ENCODE measurements around the gene KIF21B. TPM values are rescaled to one million over a fixed set of nuclear protein-coding genes. Genes with fewer than 3 reads are reported as not detected.
A peak's percentile ranks its signal among the peaks of the same experiment; 100 is the strongest.
"Not testable (repeated sequence)": the region's sequence is repeated elsewhere in the genome, so short reads cannot be mapped to it uniquely, and the experiment has no call there.

The KIF21B gene
- total RNA-seq, 1 experiment from 2014 or later = 12.7 TPM

GRCh38 chr1:200971955-200972711, 51.4 kb downstream of the KIF21B start:
- H3K36me3 ChIP-seq (replicated peaks; ENCODE audit: control insufficient read depth, insufficient read depth, low read length) = peaks cover 1% of the 10 kb centered on the region
- no peaks in the 10 kb centered on the region for H3K27me3 ChIP-seq (ENCODE audit: control insufficient read depth, insufficient read depth, low read length)
- H3K4me3 ChIP-seq (ENCODE audit: insufficient read depth, low read depth, low read length) = no peak overlapping the region
- peak; percentile 97 for DNase-seq

- Histone ChIP-seq H3K27me3 (ENCODE audit: control insufficient read depth, insufficient read depth, low read length) (no peaks in the 10 kb centered on the region), H3K4me3 (ENCODE audit: insufficient read depth, low read depth, low read length) (no peak overlapping the region), H3K36me3 (replicated peaks; ENCODE audit: control insufficient read depth, insufficient read depth, low read length) (peaks cover 1% of the 10 kb centered on the region)
- DNase-seq = peak; percentile 32
These were observed 52.0 kb downstream of the KIF21B start for GRCh38 chr1:200971428-200971903.

GRCh38 chr1:200970771-200971427, 52.6 kb downstream of the KIF21B start:
- Histone ChIP-seq H3K4me3 (ENCODE audit: insufficient read depth, low read depth, low read length) (no peak overlapping the region), H3K36me3 (replicated peaks; ENCODE audit: control insufficient read depth, insufficient read depth, low read length) (peaks cover 1% of the 10 kb centered on the region), H3K27me3 (ENCODE audit: control insufficient read depth, insufficient read depth, low read length) (no peaks in the 10 kb centered on the region)
- DNase-seq = no peak

GRCh38 chr1:200969726-200970561, 53.6 kb downstream of the KIF21B start:
- Histone ChIP-seq H3K4me3 (ENCODE audit: insufficient read depth, low read depth, low read length) (no peak overlapping the region), H3K27me3 (ENCODE audit: control insufficient read depth, insufficient read depth, low read length) (no peaks in the 10 kb centered on the region), H3K36me3 (replicated peaks; ENCODE audit: control insufficient read depth, insufficient read depth, low read length) (peaks cover 1% of the 10 kb centered on the region; the same call in 1 of the 2 replicates)
- peak; percentile 56 for DNase-seq

- H3K4me3 ChIP-seq (ENCODE audit: insufficient read depth, low read depth, low read length) = no peak overlapping the region
- no peaks in the 10 kb centered on the region for H3K36me3 ChIP-seq (replicated peaks; ENCODE audit: control insufficient read depth, insufficient read depth, low read length)
- no peaks in the 10 kb centered on the region for H3K27me3 ChIP-seq (ENCODE audit: control insufficient read depth, insufficient read depth, low read length)
- no peak for DNase-seq
These were observed 54.8 kb downstream of the KIF21B start for GRCh38 chr1:200968469-200969410.

GRCh38 chr1:200967693-200968468, 55.6 kb downstream of the KIF21B start:
- Histone ChIP-seq H3K36me3 (replicated peaks; ENCODE audit: control insufficient read depth, insufficient read depth, low read length) (no peaks in the 10 kb centered on the region), H3K4me3 (ENCODE audit: insufficient read depth, low read depth, low read length) (no peak overlapping the region), H3K27me3 (ENCODE audit: control insufficient read depth, insufficient read depth, low read length) (no peaks in the 10 kb centered on the region)
- peak; percentile 34 for DNase-seq

- H3K36me3 ChIP-seq (replicated peaks; ENCODE audit: control insufficient read depth, insufficient read depth, low read length) = no peaks in the 10 kb centered on the region
These were observed 56.6 kb downstream of the KIF21B start for GRCh38 chr1:200966934-200967333.

GRCh38 chr1:200965111-200965805, 58.3 kb downstream of the KIF21B start:
- Histone ChIP-seq H3K4me3 (ENCODE audit: insufficient read depth, low read depth, low read length) (no peak overlapping the region), H3K36me3 (replicated peaks; ENCODE audit: control insufficient read depth, insufficient read depth, low read length) (no peaks in the 10 kb centered on the region), H3K27me3 (ENCODE audit: control insufficient read depth, insufficient read depth, low read length) (no peaks in the 10 kb centered on the region)
- peak; percentile 38 for DNase-seq

More at GRCh38 chr1:200966934-200967333, 56.6 kb downstream of the KIF21B start:
- Histone ChIP-seq H3K27me3 (ENCODE audit: control insufficient read depth, insufficient read depth, low read length) (no peaks in the 10 kb centered on the region), H3K4me3 (ENCODE audit: insufficient read depth, low read depth, low read length) (no peak overlapping the region)
- no peak for DNase-seq

- not testable (repeated sequence) for H3K4me3 ChIP-seq (ENCODE audit: insufficient read depth, low read depth, low read length); DNase-seq
These were observed 59.6 kb downstream of the KIF21B start for GRCh38 chr1:200963888-200964287.

GRCh38 chr1:200963076-200963475, 60.4 kb downstream of the KIF21B start:
- DNase-seq = peak; percentile 14
- Histone ChIP-seq H3K4me3 (ENCODE audit: insufficient read depth, low read depth, low read length) (no peak overlapping the region), H3K36me3 (replicated peaks; ENCODE audit: control insufficient read depth, insufficient read depth, low read length) (no peaks in the 10 kb centered on the region), H3K27me3 (ENCODE audit: control insufficient read depth, insufficient read depth, low read length) (no peaks in the 10 kb centered on the region)

More at GRCh38 chr1:200963888-200964287, 59.6 kb downstream of the KIF21B start:
- not testable (repeated sequence) for H3K36me3 ChIP-seq (replicated peaks; ENCODE audit: control insufficient read depth, insufficient read depth, low read length); H3K27me3 ChIP-seq (ENCODE audit: control insufficient read depth, insufficient read depth, low read length)

GRCh38 chr1:200962631-200963030, 60.9 kb downstream of the KIF21B start:
- Histone ChIP-seq H3K36me3 (replicated peaks; ENCODE audit: control insufficient read depth, insufficient read depth, low read length) (no peaks in the 10 kb centered on the region), H3K27me3 (ENCODE audit: control insufficient read depth, insufficient read depth, low read length) (no peaks in the 10 kb centered on the region), H3K4me3 (ENCODE audit: insufficient read depth, low read depth, low read length) (no peak overlapping the region)
- DNase-seq = peak; percentile 18

GRCh38 chr1:200962151-200962550, 61.4 kb downstream of the KIF21B start:
- DNase-seq = peak; percentile 8
- not testable (repeated sequence) for H3K36me3 ChIP-seq (replicated peaks; ENCODE audit: control insufficient read depth, insufficient read depth, low read length); H3K27me3 ChIP-seq (ENCODE audit: control insufficient read depth, insufficient read depth, low read length); H3K4me3 ChIP-seq (ENCODE audit: insufficient read depth, low read depth, low read length)

GRCh38 chr1:200960948-200961340, 62.6 kb downstream of the KIF21B start:
- Histone ChIP-seq H3K27me3 (ENCODE audit: control insufficient read depth, insufficient read depth, low read length) (no peaks in the 10 kb centered on the region), H3K4me3 (ENCODE audit: insufficient read depth, low read depth, low read length) (no peak overlapping the region), H3K36me3 (replicated peaks; ENCODE audit: control insufficient read depth, insufficient read depth, low read length) (no peaks in the 10 kb centered on the region)
- DNase-seq = peak; percentile 4
